Measurements from ENCODE around the gene RFXAP. TPM values are rescaled to one million over a fixed set of nuclear protein-coding genes. Genes with fewer than 3 reads are reported as not detected.

RFXAP gene
- total RNA-seq, 1 experiment from 2014 or later: 8.7 TPM

- Histone ChIP-seq H3K9ac (ENCODE audit: extremely low read depth, insufficient read length, low read length) (no peak overlapping the region), H4K91ac (ENCODE audit: insufficient read length, low read depth, low read length) (no peak overlapping the region), H2BK120ac (ENCODE audit: low read depth, low read length, poor library complexity, severe bottlenecking) (no peak overlapping the region), H3K23ac (ENCODE audit: insufficient read length, low read depth, low read length) (no peak overlapping the region), H2AFZ (ENCODE audit: low read length) (no peak overlapping the region), H2BK5ac (ENCODE audit: insufficient read length, low read length) (no peak overlapping the region), H3K27ac (ENCODE audit: insufficient read length, low read depth, low read length) (no peak overlapping the region), H4K5ac (ENCODE audit: insufficient read length, low read depth, low read length) (no peak overlapping the region), H3K23me2 (ENCODE audit: insufficient read length, low read depth, low read length, poor library complexity, severe bottlenecking) (no peaks in the 10 kb centered on the region), H3K18ac (ENCODE audit: insufficient read length, low read depth, low read length) (no peak overlapping the region), H3K14ac (ENCODE audit: insufficient read depth, low read length) (no peak overlapping the region), H2BK15ac (ENCODE audit: low read depth, low read length) (no peak overlapping the region), H3K9me3 (ENCODE audit: control insufficient read depth, low read depth, low read length) (no peaks in the 10 kb centered on the region), H4K20me1 (ENCODE audit: control insufficient read depth, insufficient read depth, insufficient read length) (no peaks in the 10 kb centered on the region), H3K4ac (ENCODE audit: low read depth, low read length) (no peak overlapping the region), H3K4me2 (ENCODE audit: insufficient read depth, insufficient read length, low read length) (no peak overlapping the region), H4K8ac (replicated peaks; ENCODE audit: insufficient read length, low read depth, low read length) (no peak overlapping the region), H3K27me3 (ENCODE audit: insufficient read depth, low read length) (no peaks in the 10 kb centered on the region), H3K56ac (ENCODE audit: insufficient read length, low read depth, low read length) (no peak overlapping the region), H2BK20ac (ENCODE audit: low read depth, low read length, poor library complexity, severe bottlenecking) (no peak overlapping the region), H2BK12ac (ENCODE audit: insufficient read length, low read depth, low read length) (no peak overlapping the region), H3T11ph (ENCODE audit: low read length) (no peak overlapping the region), H3K79me1 (ENCODE audit: insufficient read depth, low read depth, low read length, poor library complexity, severe bottlenecking) (no peaks in the 10 kb centered on the region), H3K79me2 (ENCODE audit: insufficient read depth, low read length) (no peaks in the 10 kb centered on the region), H2AK5ac (ENCODE audit: insufficient read length, low read length) (no peak overlapping the region), H3K4me1 (ENCODE audit: insufficient read depth, low read length) (no peaks in the 10 kb centered on the region)
- WGBS (ENCODE audit: extremely low coverage, insufficient read length, low lambda C conversion rate): no CpG with 5 or more reads among the region's 4 CpGs
- Mint-ChIP-seq H3K27ac (no peak overlapping the region), H3K9me3 (no peaks in the 10 kb centered on the region), H3K4me1 (peaks cover 4 to 5% of the 10 kb centered on the region in 2 experiments), H3K27me3 (ENCODE audit: low read depth) (no peaks in the 10 kb centered on the region; the same call in 1 of the 2 replicates), H3K4me3 (no peak overlapping the region), H3K36me3 (ENCODE audit: insufficient read depth in 1 of 3, low read depth in 3 of 3) (no peaks in the 10 kb centered on the region)
- TF ChIP-seq, protein P1, sequence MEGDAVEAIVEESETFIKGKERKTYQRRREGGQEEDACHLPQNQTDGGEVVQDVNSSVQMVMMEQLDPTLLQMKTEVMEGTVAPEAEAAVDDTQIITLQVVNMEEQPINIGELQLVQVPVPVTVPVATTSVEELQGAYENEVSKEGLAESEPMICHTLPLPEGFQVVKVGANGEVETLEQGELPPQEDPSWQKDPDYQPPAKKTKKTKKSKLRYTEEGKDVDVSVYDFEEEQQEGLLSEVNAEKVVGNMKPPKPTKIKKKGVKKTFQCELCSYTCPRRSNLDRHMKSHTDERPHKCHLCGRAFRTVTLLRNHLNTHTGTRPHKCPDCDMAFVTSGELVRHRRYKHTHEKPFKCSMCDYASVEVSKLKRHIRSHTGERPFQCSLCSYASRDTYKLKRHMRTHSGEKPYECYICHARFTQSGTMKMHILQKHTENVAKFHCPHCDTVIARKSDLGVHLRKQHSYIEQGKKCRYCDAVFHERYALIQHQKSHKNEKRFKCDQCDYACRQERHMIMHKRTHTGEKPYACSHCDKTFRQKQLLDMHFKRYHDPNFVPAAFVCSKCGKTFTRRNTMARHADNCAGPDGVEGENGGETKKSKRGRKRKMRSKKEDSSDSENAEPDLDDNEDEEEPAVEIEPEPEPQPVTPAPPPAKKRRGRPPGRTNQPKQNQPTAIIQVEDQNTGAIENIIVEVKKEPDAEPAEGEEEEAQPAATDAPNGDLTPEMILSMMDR (conservative IDR thresholded peaks at IDR 0.05): no peak
- no peak for DNase-seq
Measured at GRCh38 chr13:36875431-36875830, 56.4 kb downstream of the RFXAP start.

Measured in H9 (cell line).